Activated CD8-positive, alpha-beta memory T cell treated with anti-CD3 and anti-CD28 coated beads for 48 hours (primary cell): ENCODE results near the gene UHRF2.
"Not testable (repeated sequence)": the region's sequence is repeated elsewhere in the genome, so short reads cannot be mapped to it uniquely, and the experiment has no call there.

Experiments used
- DNase-seq, 3 experiments: peaks; one replicate each; pipeline ENCODE4 v3.0.0-alpha.2; 2020; ENCODE audit warnings: low read depth in 2 of 3, low spot score in 2 of 3

Gene UHRF2, protein sequence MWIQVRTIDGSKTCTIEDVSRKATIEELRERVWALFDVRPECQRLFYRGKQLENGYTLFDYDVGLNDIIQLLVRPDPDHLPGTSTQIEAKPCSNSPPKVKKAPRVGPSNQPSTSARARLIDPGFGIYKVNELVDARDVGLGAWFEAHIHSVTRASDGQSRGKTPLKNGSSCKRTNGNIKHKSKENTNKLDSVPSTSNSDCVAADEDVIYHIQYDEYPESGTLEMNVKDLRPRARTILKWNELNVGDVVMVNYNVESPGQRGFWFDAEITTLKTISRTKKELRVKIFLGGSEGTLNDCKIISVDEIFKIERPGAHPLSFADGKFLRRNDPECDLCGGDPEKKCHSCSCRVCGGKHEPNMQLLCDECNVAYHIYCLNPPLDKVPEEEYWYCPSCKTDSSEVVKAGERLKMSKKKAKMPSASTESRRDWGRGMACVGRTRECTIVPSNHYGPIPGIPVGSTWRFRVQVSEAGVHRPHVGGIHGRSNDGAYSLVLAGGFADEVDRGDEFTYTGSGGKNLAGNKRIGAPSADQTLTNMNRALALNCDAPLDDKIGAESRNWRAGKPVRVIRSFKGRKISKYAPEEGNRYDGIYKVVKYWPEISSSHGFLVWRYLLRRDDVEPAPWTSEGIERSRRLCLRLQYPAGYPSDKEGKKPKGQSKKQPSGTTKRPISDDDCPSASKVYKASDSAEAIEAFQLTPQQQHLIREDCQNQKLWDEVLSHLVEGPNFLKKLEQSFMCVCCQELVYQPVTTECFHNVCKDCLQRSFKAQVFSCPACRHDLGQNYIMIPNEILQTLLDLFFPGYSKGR

DNA sequence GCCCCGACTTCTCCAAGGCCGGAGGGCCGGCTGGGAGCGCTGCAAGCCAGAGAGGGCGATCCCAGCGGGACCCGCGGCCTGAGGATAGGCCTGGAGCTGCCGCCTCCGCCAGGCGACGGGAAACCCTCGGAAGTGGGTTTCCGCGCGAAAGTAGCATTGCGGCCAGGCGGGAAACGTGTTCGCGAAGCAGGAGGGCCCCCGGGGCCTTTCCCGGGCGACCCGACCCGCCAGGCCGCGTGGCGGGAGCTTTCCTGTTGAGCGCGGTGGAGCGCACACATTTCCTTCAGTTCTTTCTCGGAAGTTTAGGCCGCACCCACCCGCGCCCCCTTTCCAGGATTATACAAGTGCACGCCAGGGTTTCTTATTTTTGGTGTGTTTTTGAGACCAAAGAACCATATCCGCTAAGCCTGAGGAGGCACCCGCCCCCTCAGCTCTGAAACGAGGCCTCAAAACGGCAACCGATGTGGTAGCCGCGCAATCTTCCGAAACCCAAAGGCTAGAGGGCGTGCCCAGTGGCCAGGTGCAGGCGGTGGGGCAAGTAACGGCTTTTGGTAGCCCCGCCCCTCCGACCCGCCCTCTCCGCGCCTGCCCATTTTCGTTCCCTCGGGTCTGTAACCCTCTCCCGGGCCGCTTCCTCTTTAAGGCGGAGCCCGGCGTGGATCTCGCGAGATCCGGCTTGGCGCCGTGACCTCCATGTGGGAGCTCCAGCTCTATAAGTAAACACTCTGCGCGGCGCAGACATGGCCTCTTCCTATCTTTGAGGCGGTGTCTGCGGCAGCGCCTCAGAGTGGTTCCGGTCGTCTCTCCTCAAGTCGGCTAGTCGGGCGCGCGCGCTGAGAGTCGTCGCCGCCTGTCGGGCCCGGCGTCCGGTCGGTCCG lies at the start of gene UHRF2:
Gene UHRF2 (plus strand): TSS at position 713 of the 878 bp plus-strand sequence. CDS start 292 bp downstream, outside the sequence.
- peak; percentile 94 to 99 (median 98) for DNase-seq

DNA sequence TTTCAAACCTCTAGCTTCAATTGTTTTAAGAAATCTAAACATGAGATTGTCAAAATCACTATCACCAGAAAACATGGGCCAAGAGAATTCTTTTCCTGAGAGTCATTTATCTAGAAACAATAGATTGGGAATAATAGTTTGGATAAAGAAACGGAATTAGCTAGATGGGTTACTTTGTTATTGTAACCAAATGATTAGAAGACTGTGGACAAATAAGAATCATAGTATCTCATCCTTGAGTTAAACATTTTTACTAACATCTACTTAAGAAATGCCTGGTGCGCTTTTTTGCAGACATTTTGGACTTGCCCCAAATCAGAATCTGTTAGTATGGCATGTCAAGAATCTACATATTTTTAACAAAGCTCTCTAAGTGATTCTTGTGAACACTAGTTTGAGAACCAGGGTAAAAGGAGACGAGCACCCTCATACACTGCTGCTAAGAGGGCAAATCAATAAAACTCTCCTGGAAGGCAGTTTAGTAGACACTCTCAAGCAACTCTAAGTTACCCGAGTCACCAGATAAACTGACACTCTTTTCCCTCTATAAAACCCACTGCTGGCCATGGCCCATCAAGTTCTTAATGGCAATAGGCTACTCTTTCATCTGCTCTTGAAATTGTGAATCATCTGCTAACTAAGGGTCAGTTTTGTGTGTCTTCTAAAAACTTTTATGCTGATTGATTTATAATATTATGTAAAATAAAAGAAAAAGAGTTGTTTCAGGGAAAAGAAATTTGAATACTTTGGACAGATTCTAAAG lies 45.7 kb upstream of the UHRF2 start:
- no peak for DNase-seq

DNA sequence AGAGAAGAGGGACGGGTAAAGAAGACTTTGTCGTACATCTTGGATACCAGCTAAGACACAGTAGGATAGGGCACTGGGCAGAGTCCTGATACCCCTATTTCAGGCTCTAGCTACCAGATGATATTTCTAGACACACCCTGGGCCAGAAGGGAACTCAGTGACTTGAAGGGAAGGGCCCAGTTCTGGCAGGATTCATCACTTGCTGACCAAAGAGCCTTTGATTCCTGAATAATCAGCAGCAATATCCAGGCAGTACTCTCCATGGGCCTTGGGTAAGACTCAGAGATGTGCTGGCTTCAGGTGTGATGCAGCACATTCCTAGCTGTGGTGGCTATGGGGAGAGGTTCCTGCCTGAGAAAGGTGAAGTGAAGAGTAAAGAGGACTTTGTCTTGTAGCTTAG lies 44.2 kb upstream of the UHRF2 start:
- no peak for DNase-seq

DNA sequence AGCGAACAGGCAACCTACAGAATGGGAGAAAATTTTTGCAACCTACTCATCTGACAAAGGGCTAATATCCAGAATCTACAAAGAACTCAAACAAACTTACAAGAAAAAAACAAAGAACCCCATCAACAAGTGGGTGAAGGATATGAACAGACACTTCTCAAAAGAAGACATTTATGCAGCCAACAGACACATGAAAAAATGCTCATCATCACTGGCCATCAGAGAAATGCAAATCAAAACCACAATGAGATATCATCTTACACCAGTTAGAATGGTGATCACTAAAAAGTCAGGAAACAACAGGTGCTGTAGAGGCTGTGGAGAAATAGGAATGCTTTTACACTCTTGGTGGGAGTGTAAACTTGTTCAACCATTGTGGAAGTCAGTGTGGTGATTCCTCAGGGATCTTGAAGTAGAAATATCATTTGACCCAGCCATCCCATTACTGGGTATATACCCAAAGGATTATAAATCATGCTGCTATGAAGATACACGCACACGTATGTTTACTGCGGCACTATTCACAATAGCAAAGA lies 31.5 kb upstream of the UHRF2 start:
- not testable (repeated sequence) for DNase-seq

DNA sequence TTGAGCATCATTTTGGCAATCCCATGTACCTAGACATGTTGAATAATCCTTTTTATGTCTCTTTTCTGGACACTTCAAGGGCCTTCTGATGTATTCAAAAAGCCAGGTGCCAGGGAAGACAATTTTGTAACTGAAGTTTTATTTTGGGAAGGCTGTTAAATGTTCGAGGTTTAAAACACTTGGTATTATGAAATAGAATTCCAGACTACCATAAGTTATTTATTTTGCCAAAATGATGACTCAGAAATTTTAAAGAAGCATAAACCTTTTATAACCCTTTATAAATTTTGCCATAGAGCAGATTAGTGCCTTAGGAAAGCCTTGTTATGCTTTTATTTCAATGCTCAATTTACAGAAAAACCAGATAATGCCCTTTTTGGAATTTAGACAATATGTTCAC lies 30.3 kb upstream of the UHRF2 start:
- no peak for DNase-seq

DNA sequence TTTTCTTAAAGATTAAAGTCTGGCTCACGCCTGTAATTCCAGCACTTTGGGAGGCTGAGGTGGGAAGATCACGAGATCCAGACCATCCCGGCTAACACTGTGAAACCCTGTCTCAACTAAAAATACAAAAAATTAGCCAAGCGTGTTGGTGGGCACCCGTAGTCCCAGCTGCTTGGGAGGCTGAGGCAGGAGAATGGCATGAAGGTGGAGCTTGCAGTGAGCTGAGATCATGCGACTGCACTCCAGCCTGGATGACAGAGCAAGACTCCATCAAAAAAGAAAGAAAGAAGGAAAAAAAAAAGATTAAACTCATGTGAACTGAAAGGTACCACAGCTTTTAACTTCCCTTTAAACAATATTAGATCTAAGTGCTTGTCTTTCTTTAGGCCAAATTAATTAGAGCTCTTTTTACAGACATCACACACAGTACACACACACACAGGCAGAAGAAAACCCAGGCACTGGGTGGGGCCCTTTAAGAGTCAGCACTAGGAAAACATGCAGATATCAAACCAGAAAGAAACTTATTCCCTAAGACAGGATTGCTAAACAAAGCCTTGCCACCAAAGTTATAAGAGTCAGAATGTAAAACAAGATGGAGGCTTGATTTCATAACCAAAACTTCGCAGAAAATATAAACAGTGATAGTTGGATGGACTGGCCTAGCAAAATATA lies 29.3 kb upstream of the UHRF2 start:
- no peak for DNase-seq

DNA sequence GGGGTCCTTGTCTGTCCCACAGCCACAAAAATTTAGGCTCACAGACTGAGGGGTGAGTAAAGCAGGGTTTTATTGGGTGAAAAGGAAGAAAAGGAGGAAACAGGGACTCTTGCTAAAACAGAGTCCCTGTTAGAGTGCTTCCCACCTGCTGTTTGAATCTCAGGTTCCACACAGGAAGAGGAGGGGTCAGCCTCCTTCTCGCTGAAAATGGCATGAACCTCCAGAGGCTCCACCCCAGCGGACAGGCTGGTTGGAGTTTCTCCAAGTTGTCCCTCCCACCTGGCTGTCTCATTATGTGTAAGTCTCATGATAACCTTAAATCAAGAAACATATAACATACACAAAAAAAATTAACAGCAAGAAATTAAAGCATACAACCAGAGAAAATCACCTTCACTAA lies 28.3 kb upstream of the UHRF2 start:
- DNase-seq = no peak

DNA sequence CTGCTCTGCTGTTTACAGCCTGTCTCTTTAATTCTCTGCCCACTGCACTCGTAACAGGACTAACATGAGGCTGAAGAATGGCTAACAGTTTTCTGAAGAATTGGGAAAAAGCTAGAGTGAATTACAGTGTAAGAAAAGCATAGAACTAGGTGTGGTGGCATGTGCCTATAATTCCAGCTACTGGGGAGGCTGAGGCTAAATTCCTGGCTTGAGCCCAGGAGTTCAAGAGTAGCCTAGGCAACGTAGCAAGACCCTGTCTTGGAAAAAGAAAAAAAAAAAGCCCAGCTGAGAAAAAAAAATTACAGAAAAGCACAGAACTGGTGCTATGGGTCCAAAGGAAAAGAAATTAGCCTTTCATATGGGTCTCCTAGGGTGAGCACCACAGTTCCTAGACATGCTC lies 13.9 kb upstream of the UHRF2 start:
- no peak for DNase-seq

DNA sequence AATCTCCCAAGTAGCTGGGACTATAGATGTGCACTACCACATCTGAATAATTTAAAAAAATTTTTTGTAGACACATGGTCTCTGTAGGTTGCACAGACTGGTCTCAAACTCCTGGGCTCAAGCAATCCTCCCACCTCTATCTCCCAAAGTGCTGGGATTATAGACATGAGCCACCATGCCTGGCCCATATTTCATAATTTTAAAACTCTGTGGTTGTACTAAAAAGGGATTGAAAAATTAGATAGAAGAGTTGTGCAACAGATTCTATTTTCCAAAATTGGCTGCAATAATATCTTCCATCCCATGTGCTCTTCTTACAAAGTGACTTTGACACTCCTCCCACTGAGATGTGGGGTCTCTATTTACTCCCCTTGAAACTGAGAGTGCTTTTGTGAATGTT lies 7.6 kb upstream of the UHRF2 start:
- DNase-seq = no peak

DNA sequence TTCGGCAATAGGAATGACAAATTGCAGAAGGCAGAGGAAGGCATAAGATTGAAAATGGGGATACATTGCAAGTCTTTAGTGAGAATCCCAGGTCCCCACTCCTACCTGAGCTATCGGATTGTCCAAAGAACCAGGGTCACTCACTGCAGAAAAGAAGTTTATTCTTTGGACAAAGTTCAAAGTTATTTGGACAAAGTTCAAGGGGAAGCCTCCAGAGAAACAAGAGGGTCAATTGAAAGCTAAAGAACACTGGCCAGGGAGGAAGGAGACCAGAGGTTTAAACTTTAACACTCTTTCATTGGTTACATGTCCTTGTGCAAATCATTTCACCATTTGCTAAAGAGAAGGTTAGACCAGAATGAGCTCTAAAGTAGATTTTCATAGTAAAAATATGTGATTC lies 5.2 kb upstream of the UHRF2 start:
- no peak for DNase-seq

DNA sequence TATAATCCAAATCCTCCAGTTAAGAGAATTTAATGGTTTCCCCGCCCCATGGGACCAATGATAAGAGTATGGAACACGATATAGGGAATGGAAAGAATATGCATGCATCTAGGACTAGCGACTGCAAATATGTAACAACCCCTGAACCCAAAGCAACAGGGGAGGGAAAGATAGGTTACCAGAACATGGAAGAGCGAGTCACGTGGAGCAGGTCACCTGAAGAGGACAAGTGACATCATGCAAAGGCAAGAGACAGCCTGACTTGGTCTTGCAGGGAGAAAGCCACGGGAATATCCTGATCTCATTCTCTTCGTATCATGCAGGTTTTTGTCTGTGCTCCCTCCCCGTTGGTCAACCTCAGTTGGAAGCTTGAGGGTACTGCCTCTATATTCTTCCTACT lies 4.7 kb upstream of the UHRF2 start:
- no peak for DNase-seq

DNA sequence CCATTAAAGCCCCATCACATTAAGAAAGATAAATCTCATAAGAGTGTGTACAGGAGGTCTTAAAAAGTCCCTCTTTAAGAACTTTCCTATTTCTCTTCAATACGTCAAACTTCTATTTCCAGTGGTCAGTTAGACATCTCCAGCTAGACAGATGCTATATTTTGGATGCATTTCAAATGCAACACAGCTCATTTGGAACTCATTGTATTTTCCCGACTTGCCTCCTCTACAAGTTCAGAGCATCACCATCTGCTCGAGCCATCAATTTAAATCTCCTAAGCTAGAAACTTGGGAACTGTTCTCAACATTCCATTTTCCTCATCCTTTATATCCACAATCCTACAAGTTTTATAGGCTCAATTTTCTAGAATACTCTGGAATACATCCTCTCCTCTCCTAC lies 3.2 kb upstream of the UHRF2 start:
- no peak for DNase-seq

DNA sequence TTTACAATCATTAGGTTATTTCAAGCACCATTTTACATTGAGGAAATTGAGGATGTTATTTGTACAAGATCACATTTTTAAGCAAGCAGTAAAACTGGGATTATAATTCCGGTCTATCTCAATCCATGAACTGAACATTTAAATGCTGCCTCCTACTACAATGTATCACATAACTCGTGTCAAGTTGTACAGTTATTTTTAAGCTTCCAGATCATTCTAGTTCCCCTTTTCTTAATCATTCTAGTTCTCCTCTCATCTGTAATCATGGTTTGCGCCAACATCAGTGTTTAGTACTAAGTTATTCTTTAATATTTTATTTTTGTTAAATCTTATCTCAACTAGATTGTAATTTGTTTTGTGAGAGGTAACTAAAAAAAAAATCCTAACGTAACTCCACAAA lies 2.4 kb upstream of the UHRF2 start:
- no peak for DNase-seq

DNA sequence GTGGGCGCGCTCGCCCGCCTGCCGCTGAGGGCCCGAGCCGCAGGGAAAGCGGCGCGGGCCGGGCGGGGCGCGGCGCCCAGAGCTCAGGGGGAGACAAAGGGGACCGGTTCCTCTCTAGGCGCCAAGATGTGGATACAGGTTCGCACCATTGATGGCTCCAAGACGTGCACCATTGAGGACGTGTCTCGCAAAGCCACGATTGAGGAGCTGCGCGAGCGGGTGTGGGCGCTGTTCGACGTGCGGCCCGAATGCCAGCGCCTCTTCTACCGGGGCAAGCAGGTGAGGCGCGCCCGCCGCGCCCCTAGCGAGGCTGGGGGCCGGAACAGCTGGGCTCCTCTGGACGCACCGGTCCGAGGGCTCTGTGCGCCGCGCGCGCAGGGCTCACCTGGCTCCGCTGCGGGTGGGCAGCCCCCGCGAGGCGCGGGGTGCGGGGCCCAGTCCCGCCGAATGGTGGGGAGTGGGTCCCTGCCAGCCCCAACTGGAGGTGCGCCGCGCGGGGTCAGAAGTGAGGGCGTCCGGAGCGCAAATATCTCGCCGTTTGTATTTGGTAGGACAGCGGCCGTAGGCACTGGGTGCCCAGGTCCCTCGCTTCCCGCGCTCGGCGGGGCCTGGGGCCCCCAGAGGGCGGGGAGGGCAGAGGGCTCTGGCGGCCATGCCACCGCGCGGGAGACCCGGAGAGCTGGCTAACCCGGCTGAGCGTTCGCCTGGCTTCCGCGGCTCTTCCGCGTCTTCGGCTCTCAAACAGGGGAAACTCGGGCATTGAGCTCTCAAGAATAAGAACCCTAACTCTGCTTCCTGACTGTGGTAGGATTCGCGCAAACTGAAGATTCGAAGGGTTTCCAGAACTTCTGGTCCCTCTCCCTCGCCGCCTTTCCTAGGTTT lies 607 bp downstream of the UHRF2 start:
- peak in 2 of 3 experiments; percentile 4 to 20 for DNase-seq

DNA sequence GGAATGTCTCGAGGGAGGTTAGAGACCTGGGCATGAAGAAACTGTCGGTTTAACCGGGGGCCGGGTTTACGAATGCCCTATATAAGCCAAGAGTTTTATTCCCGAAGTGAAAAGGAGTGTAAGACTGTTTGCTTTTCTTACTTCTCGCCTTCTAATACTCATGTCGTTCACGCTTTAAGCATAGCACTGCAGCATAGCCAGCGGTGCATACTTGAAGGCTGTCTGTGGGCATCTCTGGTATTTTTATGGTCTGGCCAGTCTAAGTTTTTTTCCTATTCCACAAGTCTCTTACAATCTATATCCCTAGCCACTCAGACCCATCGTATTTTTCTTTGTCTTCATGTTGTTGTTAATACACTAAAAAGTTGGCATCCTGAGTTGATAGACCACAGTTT lies 1.2 kb downstream of the UHRF2 start:
- no peak for DNase-seq

DNA sequence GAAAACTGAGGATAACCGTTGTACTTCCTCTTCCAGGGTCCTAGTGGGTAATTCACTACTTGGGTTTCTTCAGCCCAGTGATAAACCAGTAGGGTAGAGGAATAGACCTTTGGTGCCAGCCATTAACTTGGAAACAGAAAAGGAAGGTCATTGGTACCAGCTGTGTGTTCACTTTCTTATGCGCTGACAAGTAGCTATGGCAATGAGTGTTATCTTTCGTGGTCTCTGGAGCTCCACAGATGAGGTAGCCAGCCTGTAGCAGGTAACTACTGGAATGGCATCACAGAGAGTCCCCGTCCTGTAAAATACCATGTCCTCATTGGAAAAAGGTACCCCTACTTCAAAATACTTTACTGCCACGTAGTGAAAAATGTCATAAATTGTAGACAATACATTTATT lies 2.3 kb downstream of the UHRF2 start:
- no peak for DNase-seq

DNA sequence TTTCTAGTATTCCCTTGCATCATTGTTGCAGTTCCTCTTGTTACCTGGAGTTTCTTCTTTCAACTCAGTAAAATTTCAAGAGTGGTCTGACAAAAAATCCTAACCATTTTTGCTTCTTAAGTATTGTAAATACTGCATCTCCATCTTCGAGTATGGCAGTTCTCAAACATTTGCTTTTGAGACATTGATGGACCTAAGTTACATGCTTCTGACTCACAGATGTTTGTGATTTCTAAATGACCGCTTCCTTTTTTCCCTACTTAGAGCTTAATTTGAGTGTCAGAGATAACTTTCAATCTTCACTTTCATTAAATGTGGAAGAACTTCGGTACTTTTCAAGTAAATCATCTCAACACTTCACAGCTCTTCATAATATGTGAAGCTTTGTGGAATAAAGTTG lies 4.2 kb downstream of the UHRF2 start:
- DNase-seq = no peak

DNA sequence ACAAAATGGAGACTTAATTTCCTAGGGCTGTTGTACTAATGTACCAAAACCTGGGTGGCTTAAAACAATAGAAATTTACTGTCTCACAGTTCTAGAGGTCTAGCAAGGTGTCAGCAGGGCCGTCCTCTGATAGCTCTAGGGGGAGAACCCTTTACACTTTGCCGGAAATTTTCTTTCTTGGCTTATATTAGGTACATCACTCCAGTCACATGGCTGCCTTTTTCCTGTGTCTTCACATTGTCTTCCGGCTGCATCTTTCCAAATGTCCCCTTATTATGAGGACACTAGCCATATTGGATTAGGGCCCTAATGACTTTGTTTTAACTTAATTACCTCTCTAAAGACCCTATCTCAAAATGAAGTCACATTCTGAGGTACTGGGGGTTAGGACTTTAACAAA lies 5.8 kb downstream of the UHRF2 start:
- DNase-seq = no peak

DNA sequence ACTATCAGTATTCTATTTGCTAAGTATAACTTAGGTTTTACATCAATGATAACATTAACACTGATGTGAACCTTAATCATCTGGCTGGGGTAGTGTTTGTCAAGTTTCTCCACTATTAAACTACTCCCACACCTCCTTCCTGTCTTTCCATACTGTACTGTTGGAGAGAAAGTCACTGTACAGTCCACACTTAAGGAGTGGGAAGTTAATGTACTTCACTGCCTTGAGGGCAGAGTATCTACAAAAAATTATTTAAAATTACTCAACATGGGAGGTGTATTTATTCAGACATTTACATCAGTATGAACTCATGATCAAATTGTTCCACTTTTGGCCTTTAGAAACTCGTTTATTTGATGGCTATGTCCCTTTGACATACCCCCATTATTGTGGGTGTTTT lies 11.9 kb downstream of the UHRF2 start:
- DNase-seq = no peak
